GM19463 (cell line): ENCODE results near the gene MAVS.

Experiments
- ATAC-seq: cut with Tn5 transposase; IDR thresholded peaks from one replicate; pipeline ENCODE4 v1.9.1; 2021; ENCODE audit warnings: mild to moderate bottlenecking, moderate library complexity; ENCODE audit not compliant: unreplicated experiment

MAVS gene

GRCh38 chr20:3846740-3847428 is at the start of gene MAVS:
MAVS (plus strand) TSS chr20:3846834; CDS start chr20:3854625, 7,791 bp downstream.
- ATAC-seq = peak; percentile 96

DNA sequence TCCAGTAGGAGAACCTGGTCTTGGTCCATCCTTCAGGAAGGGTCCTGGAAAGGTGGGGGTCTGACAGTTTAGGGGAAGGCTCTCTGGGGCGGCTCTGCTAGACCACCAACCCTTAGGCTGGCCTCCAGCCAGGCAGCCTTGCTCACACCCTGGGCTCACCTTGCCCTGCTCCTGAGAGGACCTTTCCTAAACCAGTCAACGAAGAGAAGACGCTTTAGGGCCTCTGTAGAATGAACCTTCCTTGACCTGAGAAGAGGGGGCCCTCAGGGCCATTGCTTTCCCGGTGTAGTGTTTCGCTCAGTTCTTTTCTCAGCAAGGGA is 49.4 kb upstream of the MAVS start:
- no peak for ATAC-seq

- no peak for ATAC-seq
These were observed 48.9 kb upstream of the MAVS start for GRCh38 chr20:3797592-3798372.

DNA sequence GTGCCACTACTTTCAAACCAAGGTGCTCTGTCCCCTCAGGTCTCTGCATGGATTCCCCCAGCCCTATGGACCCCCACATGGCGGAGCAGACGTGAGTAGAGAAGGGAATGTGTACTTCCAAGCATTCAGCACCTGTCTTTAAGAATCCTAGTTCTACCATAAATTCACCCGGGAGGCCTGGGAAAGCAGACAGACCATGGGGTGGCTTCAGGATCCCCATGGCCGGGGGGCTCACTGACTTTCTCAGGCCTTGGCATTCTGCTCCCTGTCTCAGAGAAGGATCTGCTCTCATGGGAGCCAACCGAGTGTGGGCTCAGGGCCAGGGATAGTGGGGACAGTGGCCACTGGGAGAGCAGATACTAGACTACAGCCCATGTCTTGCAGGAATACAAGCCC is 48.3 kb upstream of the MAVS start:
- ATAC-seq = no peak

DNA sequence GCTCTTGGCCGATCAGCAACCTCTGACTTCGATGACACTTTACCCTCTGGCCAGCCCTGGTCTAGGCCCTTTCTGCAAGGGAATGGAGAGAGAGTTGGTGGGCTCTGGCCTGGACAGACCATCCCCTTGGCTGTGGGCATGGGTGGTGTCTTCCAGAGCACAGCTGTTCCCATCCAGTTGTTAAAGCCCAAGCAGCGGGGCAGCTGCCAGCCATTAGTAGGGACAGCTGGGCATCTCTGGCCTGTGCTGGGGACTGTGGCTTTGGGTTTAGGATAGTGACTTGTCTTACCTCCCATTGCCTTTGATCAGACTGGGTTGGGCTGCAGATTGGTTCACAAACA is 47.8 kb upstream of the MAVS start:
- no peak for ATAC-seq

DNA sequence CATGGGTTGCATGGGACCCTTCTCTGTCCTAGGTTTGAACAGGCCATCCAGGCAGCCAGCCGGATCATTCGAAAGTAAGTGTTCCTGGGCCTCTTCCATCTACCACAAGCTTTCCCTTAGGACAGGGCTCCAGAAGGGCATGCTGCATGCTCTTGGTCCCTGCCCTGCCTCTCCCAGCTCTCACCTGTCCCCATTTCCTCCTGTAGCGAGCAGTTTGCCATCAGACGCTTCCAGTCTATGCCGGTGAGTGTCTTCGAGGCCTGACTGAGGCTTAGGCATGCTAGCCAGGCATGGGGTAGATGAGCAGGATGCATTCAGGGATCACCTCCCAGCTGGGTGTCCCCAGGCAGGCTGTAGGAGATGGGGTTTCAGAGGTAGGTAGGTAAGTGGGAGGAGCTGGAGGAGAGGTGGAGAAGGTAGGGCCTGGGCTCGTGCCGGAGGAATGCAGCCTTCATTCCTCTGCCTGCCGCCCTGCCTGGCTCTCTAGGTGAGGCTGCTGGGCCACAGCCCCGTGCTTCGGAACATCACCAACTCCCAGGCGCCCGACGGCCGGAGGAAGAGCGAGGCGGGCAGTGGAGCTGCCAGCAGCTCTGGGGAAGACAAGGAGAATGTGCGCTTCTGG is 46.3 kb upstream of the MAVS start:
- ATAC-seq = no peak

GRCh38 chr20:3800878-3801260 is 45.8 kb upstream of the MAVS start:
- no peak for ATAC-seq

DNA sequence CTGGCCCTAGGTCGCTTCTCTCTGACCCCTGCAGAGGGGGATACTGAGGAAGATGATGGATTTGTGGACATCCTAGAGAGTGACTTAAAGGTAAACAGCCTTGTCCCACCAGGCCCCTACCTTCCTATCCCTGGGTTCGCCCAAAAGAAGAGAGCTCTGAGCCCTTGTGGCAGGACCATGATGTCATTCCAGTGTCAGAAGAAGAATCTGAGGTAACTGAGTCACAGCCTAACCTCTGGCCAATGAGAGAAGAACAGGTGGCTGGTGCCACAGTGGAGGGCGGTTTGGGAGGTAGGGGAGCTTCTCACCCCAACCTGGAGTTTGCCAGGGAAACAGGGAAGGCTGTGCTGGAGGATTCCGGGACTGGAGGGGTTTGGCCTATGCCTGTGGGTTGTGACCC is 45.3 kb upstream of the MAVS start:
- no peak for ATAC-seq

DNA sequence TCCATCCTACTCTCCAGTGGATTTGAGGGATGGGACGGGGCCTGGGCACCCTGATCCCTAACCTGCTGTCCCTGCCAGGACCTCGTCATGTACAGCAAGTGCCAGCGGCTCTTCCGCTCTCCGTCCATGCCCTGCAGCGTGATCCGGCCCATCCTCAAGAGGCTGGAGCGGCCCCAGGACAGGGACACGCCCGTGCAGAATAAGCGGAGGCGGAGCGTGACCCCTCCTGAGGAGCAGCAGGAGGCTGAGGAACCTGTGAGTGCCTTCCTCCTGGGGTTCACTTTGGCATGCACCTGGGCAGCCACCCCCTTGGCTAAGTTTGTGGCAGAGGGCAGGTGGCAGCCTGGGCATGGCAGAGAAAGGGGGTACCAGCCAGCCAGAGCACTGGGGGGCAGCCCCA is 44.8 kb upstream of the MAVS start:
- ATAC-seq = no peak

DNA sequence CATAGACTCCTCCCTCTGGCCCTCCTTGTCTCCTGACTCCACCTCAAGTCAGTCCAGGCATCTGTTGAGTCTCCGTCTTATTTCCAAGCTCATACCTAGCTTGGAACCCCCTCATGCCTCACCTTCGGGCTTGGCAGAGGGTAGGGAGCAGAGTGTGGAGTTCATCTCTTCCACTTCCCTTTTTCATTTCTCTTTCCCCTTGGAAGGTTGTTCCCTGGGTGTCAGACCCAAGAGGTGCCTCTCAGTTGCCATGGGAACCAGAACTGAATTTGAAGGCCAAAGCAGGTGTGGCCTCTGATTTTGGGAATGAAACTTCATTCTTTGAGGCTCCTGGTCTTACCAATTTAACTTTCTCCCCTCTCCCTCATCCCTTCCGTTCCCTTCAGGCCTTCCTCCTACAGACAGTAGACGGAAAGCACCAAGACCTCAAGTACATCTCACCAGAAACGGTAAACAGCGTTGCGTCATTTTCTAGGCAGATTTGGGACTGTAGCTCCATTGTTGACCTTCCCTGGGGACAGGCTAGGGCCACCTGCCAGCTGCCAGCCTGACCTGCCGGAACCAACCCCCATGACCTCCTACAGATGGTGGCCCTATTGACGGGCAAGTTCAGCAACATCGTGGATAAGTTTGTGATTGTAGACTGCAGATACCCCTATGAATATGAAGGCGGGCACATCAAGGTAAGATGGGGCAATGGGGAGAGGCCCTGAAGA is 44.0 kb upstream of the MAVS start:
- no peak for ATAC-seq

GRCh38 chr20:3803289-3803688 is 43.3 kb upstream of the MAVS start:
- ATAC-seq = no peak

GRCh38 chr20:3803854-3804253 is 42.8 kb upstream of the MAVS start:
- ATAC-seq = no peak

- ATAC-seq = no peak
These were observed 42.3 kb upstream of the MAVS start for GRCh38 chr20:3804254-3804751.

DNA sequence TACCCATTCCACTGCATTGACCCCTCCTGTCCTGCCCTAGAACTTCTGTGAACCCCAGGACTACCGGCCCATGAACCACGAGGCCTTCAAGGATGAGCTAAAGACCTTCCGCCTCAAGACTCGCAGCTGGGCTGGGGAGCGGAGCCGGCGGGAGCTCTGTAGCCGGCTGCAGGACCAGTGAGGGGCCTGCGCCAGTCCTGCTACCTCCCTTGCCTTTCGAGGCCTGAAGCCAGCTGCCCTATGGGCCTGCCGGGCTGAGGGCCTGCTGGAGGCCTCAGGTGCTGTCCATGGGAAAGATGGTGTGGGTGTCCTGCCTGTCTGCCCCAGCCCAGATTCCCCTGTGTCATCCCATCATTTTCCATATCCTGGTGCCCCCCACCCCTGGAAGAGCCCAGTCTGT is 41.9 kb upstream of the MAVS start:
- ATAC-seq = no peak

DNA sequence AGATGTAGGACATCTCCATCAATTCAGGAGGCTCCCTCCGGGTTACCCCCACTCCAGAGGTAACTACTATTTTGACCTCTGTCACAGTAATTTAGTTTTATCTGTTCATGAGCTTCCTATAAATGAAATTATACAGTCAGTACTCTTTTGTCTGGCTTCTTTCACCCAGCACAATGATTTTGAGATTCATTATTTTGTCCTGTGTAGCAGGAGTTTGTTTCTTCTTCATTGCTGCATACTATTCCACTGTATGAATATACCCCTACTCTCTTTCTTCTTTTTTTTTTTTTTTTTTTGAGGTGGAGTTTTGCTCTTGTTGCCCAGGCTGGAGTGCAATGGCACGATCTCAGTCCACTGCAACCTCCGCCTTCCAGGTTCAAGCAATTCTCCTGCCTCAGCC is 38.1 kb upstream of the MAVS start:
- no peak for ATAC-seq

- peak; percentile 78 for ATAC-seq
These were observed 35.0 kb upstream of the MAVS start for GRCh38 chr20:3811467-3812258.

- no peak for ATAC-seq
These were observed 34.4 kb upstream of the MAVS start for GRCh38 chr20:3812259-3812681.

- ATAC-seq = no peak
These were observed 33.4 kb upstream of the MAVS start for GRCh38 chr20:3812975-3813847.

DNA sequence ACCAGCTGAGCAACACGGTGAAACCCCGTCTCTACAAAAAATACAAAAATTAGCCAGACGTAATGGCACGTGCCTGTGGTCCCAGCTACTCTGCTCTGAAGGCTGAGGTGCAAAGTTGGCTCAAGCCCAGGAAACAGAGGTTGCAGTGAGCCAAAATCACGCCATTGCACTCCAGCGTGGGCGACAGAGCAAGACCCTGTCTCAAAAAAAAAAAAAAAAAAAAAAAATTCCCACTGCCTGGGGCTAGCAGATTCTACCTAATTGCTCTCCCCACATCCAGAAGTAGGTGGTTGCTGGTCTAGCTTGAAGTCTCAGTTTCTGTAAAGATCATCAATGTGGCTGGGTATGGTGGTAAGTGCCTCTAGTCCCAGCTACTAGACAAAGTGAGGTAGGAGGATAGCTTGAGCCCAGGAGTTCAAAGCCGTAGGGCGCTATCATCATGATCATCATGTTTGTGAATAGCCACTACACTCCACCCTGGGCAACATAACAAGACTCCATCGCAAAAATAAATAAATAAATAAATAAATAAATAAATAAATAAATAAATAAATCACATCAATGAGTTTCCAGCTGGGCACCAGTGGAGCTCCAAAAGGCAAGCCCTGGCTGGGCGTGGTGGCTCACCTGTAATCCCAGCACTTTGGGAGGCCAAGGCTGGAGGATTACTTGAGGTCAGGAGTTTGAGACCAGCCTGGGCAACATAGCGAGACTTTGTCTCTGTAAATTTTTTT is 32.6 kb upstream of the MAVS start:
- ATAC-seq = no peak
